Muscle of leg (tissue), 11 donors: ENCODE measurements around the gene LIPA. TPM values are rescaled to one million over a fixed set of nuclear protein-coding genes. Genes with fewer than 3 reads are reported as not detected.
A peak's percentile ranks its signal among the peaks of the same experiment; 100 is the strongest.
"Not testable (repeated sequence)": the region's sequence is repeated elsewhere in the genome, so short reads cannot be mapped to it uniquely, and the experiment has no call there.

ENCODE experiments used
- DNase-seq: peaks from one replicate; pipeline ENCODE4 v3.0.0; 2013
- H3K27ac ChIP-seq: one replicate; pipeline ENCODE4 v1.5.1; 2013; ENCODE audit warnings: mild to moderate bottlenecking, low read length, control low read depth
- H3K27me3 ChIP-seq: one replicate; pipeline ENCODE4 v1.6.1; 2013; ENCODE audit warnings: low read length; ENCODE audit not compliant: control insufficient read depth, insufficient read depth
- H3K36me3 ChIP-seq: one replicate; pipeline ENCODE4 v1.6.1; 2013; ENCODE audit warnings: low read length; ENCODE audit not compliant: control insufficient read depth, insufficient read depth
- H3K4me1 ChIP-seq: one replicate; pipeline ENCODE4 v1.6.1; 2013; ENCODE audit warnings: low read length; ENCODE audit not compliant: control insufficient read depth, insufficient read depth
- H3K4me3 ChIP-seq: one replicate; pipeline ENCODE4 v1.5.1; 2013; ENCODE audit warnings: low read length, control low read depth
- H3K9me3 ChIP-seq: replicated peaks from 2 replicates; pipeline ENCODE4 v1.6.1; 2013; ENCODE audit warnings: low read depth, low read length; ENCODE audit not compliant: control insufficient read depth
- WGBS: methylation state at CpG from one replicate; pipeline ENCODE4 v1.1.5; 2013; ENCODE audit warnings: missing lambda C conversion rate; ENCODE audit not compliant: insufficient coverage; 5-methylcytosine and 5-hydroxymethylcytosine counted together
- polyA plus RNA-seq, 8 donors: library from polyadenylated mRNA; unstranded; fragments of 120-200 nt; gene quantifications; one replicate each; pipeline versions ENCODE4 v1.2.1 to v1.2.3, GENCODE V29; 2013; ENCODE audit warnings: inconsistent platforms in 1 of 8, low replicate concordance in 1 of 8; ENCODE audit not compliant: insufficient read length in 8 of 8, insufficient read depth in 1 of 8
- total RNA-seq: library from RNA; stranded (reverse); fragments of 120-200 nt; gene quantifications from one replicate; pipeline ENCODE4 v1.2.4, GENCODE V29; 2013

Gene LIPA
- total and polyA plus RNA-seq, 9 donors = 26.8 to 51.3 (median 34.0) TPM

DNA sequence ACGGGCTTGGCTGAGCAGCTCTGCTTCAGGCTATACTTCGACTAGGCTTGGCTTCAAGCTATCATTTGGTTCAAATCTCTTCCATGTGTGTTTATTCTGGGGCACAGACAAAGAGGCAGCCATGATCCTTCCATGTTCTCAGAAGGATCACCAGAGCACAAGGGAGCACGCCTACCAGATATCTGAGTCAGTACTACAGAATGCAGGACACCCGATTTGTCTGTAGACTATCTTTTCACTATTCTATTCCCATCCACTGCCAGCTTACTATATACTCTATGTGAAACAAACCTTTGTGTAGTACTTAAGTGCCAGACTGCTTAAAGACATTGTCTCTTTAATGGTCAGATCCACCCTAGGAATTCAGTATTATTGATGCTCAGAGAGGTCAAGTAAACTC, 79.6 kb downstream of the LIPA start:
- WGBS = 67% methylated on average over 1 of the region's 4 CpGs

DNA sequence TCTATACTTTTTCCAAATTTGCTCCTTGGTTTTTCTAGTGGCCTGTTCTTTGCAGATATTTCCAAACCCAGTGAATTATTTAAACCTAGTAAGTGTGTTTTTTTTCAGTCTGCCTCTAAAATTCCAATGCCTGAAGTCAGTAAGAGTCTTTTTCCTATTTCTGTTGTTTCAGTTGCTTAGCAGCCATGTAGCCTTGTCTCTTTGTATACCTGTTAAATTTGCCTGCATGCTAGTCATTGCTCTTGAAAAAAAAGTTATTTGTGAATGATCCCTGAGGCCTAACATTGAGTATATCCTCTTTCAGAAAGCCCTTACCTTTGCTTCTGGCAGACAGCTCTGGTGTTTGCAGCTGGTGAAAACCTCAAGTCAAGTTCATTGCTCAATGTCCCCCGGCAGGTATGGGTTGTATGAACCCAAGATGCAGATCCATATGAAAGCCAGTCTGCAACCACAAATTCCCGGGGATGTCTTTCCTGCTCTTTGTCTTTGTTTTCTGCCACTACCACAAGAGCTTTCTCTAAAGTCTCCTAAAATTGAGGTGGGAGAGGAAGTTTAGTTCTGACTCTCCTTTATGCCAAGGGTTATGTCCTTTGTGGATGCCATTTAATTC, 80.2 kb downstream of the LIPA start:
- Histone ChIP-seq H3K27me3 (no peaks in the 10 kb centered on the region), H3K36me3 (no peaks in the 10 kb centered on the region), H3K9me3 (no peaks in the 10 kb centered on the region), H3K4me3 (no peak overlapping the region), H3K4me1 (no peaks in the 10 kb centered on the region), H3K27ac (no peak overlapping the region)
- DNase-seq = no peak
- WGBS = 100% methylated on average over 1 of the region's 2 CpGs

More for the DNA sequence above, 79.6 kb downstream of the LIPA start:
- Histone ChIP-seq H3K27me3 (no peaks in the 10 kb centered on the region), H3K27ac (no peak overlapping the region), H3K4me3 (no peak overlapping the region), H3K4me1 (no peaks in the 10 kb centered on the region), H3K9me3 (no peaks in the 10 kb centered on the region), H3K36me3 (no peaks in the 10 kb centered on the region)
- no peak for DNase-seq

GRCh38 chr10:89168354-89168900, 83.1 kb downstream of the LIPA start:
- not testable (repeated sequence) for DNase-seq, H3K4me1 ChIP-seq, H3K36me3 ChIP-seq, H3K9me3 ChIP-seq, H3K27me3 ChIP-seq, H3K27ac ChIP-seq, H3K4me3 ChIP-seq
- 93% methylated on average over 6 of the region's 9 CpGs for WGBS

GRCh38 chr10:89167915-89168314, 83.7 kb downstream of the LIPA start:
- no peaks in the 10 kb centered on the region for H3K9me3 ChIP-seq
- no peak overlapping the region for H3K4me3 ChIP-seq
- H3K27me3 ChIP-seq = no peaks in the 10 kb centered on the region
- no peak for DNase-seq
- no peaks in the 10 kb centered on the region for H3K36me3 ChIP-seq
- no peaks in the 10 kb centered on the region for H3K4me1 ChIP-seq
- no peak overlapping the region for H3K27ac ChIP-seq

DNA sequence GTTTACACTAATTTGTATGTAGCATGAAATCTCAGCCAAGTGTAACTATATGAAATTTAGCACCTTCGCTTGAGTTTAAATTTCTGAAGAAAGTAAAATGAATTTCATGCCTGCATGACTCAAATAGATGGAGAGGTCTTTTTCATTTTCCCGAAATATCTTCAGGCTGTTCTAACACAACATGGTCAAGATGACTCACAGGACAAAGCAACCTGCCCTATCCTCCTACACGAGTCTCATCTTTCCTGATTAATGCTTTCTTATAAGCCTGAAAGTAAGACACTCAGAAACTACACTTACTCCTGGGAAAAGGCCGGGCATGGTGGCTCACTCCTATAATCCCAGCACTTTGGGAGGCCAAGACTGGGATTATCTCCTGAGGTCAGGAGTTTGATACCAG, 85.7 kb downstream of the LIPA start:
- no peak for DNase-seq
- no peaks in the 10 kb centered on the region for H3K9me3 ChIP-seq
- H3K4me3 ChIP-seq = no peak overlapping the region
- H3K27me3 ChIP-seq = no peaks in the 10 kb centered on the region
- WGBS = 83% methylated on average over 2 of the region's 4 CpGs
- no peak overlapping the region for H3K27ac ChIP-seq
- no peaks in the 10 kb centered on the region for H3K36me3 ChIP-seq
- H3K4me1 ChIP-seq = no peaks in the 10 kb centered on the region

GRCh38 chr10:89164920-89165319, 86.7 kb downstream of the LIPA start:
- Histone ChIP-seq H3K27me3 (no peaks in the 10 kb centered on the region), H3K27ac (no peak overlapping the region), H3K4me1 (no peaks in the 10 kb centered on the region), H3K4me3 (no peak overlapping the region), H3K36me3 (no peaks in the 10 kb centered on the region), H3K9me3 (no peaks in the 10 kb centered on the region)
- no peak for DNase-seq
- 94% methylated on average over 3 of the region's 4 CpGs for WGBS

DNA sequence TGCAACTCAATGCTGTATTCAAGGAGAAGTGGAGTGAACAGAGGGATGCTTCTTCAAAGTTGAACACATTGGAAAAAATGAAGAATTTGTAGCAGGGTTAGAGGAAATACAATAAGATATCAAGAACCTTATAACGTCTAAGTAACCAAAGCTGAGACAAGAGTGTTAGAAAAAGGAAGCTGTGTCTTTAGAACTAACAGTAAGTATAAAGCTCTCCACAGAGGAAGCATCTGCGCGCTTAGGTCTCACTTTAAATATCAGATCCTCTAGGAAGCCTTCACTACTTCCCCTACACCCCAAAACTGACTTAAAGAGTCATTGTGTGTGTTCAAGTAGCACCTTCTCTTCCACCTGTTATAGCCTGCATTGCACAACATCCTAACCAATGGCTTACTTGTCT, 87.5 kb downstream of the LIPA start:
- no CpG with 5 or more reads among the region's 3 CpGs for WGBS
- H3K27ac ChIP-seq = peak overlapping the region; percentile 60
- H3K4me3 ChIP-seq = no peak overlapping the region
- no peaks in the 10 kb centered on the region for H3K4me1 ChIP-seq
- no peaks in the 10 kb centered on the region for H3K36me3 ChIP-seq
- H3K27me3 ChIP-seq = no peaks in the 10 kb centered on the region
- H3K9me3 ChIP-seq = no peaks in the 10 kb centered on the region
- DNase-seq = peak; percentile 37

Other genes with a start within 250 kb of the LIPA start
- gene CH25H, start 44.5 kb downstream of the LIPA start, total RNA-seq = 0.22 TPM
- gene CH25H, start 44.5 kb downstream of the LIPA start, polyA plus RNA-seq = 1 to 10 TPM in 1 of 8 donors, under 1 TPM in 7; 0.33 to 2.8 (median 0.46) TPM
- gene IFIT2, start 50.3 kb upstream of the LIPA start, total RNA-seq = 6.4 TPM
- 1 to 10 TPM; 5.0 to 9.6 (median 7.5) TPM for gene IFIT2, start 50.3 kb upstream of the LIPA start, polyA plus RNA-seq
- gene IFIT3, start 76.2 kb upstream of the LIPA start, total RNA-seq = 10.7 TPM
- 10 to 100 TPM in 3 of 8 donors, 1 to 10 TPM in 5; 6.5 to 13.3 (median 9.5) TPM for gene IFIT3, start 76.2 kb upstream of the LIPA start, polyA plus RNA-seq
- gene IFIT1B, start 126.3 kb upstream of the LIPA start, total RNA-seq = 1.1 TPM
- gene IFIT1B, start 126.3 kb upstream of the LIPA start, polyA plus RNA-seq = under 1 TPM; 0.06 to 0.77 (median 0.32) TPM
- 58.4 TPM for gene IFIT1, start 140.8 kb upstream of the LIPA start, total RNA-seq
- gene IFIT1, start 140.8 kb upstream of the LIPA start, polyA plus RNA-seq = 10 to 100 TPM; 35.0 to 83.9 (median 52.5) TPM
- 12.2 TPM for gene IFIT5, start 162.8 kb upstream of the LIPA start, total RNA-seq
- 10 to 100 TPM in 5 of 8 donors, 1 to 10 TPM in 3; 7.7 to 13.7 (median 10.5) TPM for gene IFIT5, start 162.8 kb upstream of the LIPA start, polyA plus RNA-seq